Thoracic aorta (tissue), 2 donors: ENCODE results near the gene KLHL29. TPM values are rescaled to one million over a fixed set of nuclear protein-coding genes. Genes with fewer than 3 reads are reported as not detected.

ENCODE experiments used
- ATAC-seq: fragments of 150-250 bp; one replicate; pipeline ENCODE4 v1.8.0; 2017; ENCODE audit warnings: low read depth; ENCODE audit not compliant: insufficient number of reproducible peaks, low FRiP score
- DNase-seq: peaks from one replicate; pipeline ENCODE4 v3.0.0-alpha.2; 2020; ENCODE audit warnings: low spot score
- H3K27ac ChIP-seq, 2 donors: fragments of 200-600 bp; sonication (generic); 1 replicate in 1 of 2; 2 replicates in 1 of 2; pipeline ENCODE4 v1.5.1; 2016; ENCODE audit warnings: mild to moderate bottlenecking in 2 of 2, moderate library complexity in 2 of 2
- H3K27me3 ChIP-seq: fragments of 200-600 bp; sonication (generic); replicated peaks from 2 replicates; pipeline ENCODE4 v1.6.0; 2016; ENCODE audit warnings: mild to moderate bottlenecking; ENCODE audit not compliant: insufficient read depth
- H3K36me3 ChIP-seq: fragments of 200-600 bp; sonication (generic); one replicate; pipeline ENCODE4 v1.5.1; 2016
- H3K4me1 ChIP-seq, 2 donors: fragments of 200-600 bp; sonication (generic); 1 replicate in 1 of 2; 2 replicates in 1 of 2; pipeline versions ENCODE4 v1.5.1 to v1.6.0; 2016; ENCODE audit warnings: low read depth in 2 of 2, mild to moderate bottlenecking in 1 of 2; ENCODE audit not compliant: control insufficient read depth in 1 of 2
- H3K4me3 ChIP-seq: fragments of 200-600 bp; sonication (generic); 2 replicates; pipeline ENCODE4 v1.5.1; 2016; ENCODE audit warnings: mild to moderate bottlenecking
- H3K9me3 ChIP-seq: fragments of 200-600 bp; sonication (generic); 2 replicates; pipeline ENCODE4 v1.5.1; 2016
- CTCF ChIP-seq: fragments of 200-600 bp; sonication (generic); IDR thresholded peaks from one replicate; pipeline ENCODE4 v1.5.1; 2019; ENCODE audit warnings: antibody characterized with exemption
- total RNA-seq, 2 donors: library from RNA; depleted of rRNA; stranded (reverse); fragments of >200 nt; gene quantifications; one replicate each; pipeline versions ENCODE4 v1.1.0 to v1.2.3, GENCODE V29; 2016

The KLHL29 gene
- total RNA-seq, 2 donors from 2014 or later, result 18.5 to 24.4 TPM

GRCh38 chr2:23640711-23641110 lies 255.7 kb downstream of the KLHL29 start:
- peaks cover 13% of the 10 kb centered on the region for H3K36me3 ChIP-seq
- no peak for ATAC-seq

GRCh38 chr2:23642516-23642915 lies 257.5 kb downstream of the KLHL29 start:
- H3K4me1 ChIP-seq, result peaks cover 1 to 2% of the 10 kb centered on the region in 2 donors
- DNase-seq (no peak), ATAC-seq (no peak)
- peaks cover 13% of the 10 kb centered on the region for H3K36me3 ChIP-seq
- no peak overlapping the region for H3K27ac ChIP-seq
- TF ChIP-seq CTCF, result no peak
- no peaks in the 10 kb centered on the region for H3K27me3 ChIP-seq
- no peak overlapping the region for H3K4me3 ChIP-seq
- H3K9me3 ChIP-seq, result no peaks in the 10 kb centered on the region

More at GRCh38 chr2:23640711-23641110, 255.7 kb downstream of the KLHL29 start:
- no peak overlapping the region for H3K27ac ChIP-seq
- TF ChIP-seq CTCF, result no peak
- no peaks in the 10 kb centered on the region for H3K27me3 ChIP-seq
- peaks cover 10 to 17% of the 10 kb centered on the region in 2 donors for H3K4me1 ChIP-seq
- no peak for DNase-seq
- H3K9me3 ChIP-seq, result no peaks in the 10 kb centered on the region
- no peak overlapping the region for H3K4me3 ChIP-seq

DNA sequence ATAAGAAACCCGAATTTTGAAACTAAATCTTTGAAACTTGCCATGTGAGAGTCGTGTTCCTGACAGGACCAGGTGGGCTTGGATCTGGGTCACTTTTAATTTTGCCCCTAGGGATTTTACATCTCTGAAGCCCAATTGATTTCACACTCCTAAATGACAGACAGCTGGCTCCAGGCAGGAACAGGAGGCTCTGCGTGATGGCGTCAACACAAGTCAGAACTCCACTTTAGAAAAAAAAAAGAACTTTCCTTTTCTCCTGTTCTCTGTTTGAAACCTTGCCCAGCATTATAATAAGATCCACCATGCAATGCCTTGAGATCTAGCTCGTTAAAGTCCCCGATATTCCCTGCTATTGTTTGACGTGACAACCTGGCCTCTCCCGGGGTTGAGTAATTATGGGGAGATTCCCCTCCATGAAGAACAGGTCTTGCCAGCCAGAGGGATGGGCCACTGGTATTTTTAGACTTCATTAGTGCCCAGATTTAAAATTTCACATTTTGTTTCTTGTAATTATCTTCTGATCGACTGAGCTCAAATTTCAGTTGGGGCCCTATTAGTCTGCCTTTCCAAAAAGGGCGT lies 260.3 kb downstream of the KLHL29 start:
- DNase-seq (no peak), ATAC-seq (no peak)
- TF ChIP-seq CTCF, result no peak
- H3K9me3 ChIP-seq, result no peaks in the 10 kb centered on the region
- H3K27me3 ChIP-seq, result no peaks in the 10 kb centered on the region
- peaks cover 13% of the 10 kb centered on the region for H3K36me3 ChIP-seq
- H3K4me3 ChIP-seq, result no peak overlapping the region
- H3K27ac ChIP-seq, result no peak overlapping the region
- H3K4me1 ChIP-seq, result no peaks in the 10 kb centered on the region

GRCh38 chr2:23647563-23647962 lies 262.6 kb downstream of the KLHL29 start:
- Histone ChIP-seq H3K4me3 (no peak overlapping the region), H3K9me3 (no peaks in the 10 kb centered on the region), H3K36me3 (peaks cover 6% of the 10 kb centered on the region), H3K4me1 (no peaks in the 10 kb centered on the region), H3K27ac (no peak overlapping the region), H3K27me3 (no peaks in the 10 kb centered on the region)
- DNase-seq, result no peak
- no peak for ATAC-seq
- TF ChIP-seq CTCF, result no peak

GRCh38 chr2:23649303-23649702 lies 264.3 kb downstream of the KLHL29 start:
- Histone ChIP-seq H3K4me1 (no peaks in the 10 kb centered on the region), H3K4me3 (no peak overlapping the region), H3K27me3 (no peaks in the 10 kb centered on the region), H3K9me3 (no peaks in the 10 kb centered on the region), H3K36me3 (no peaks in the 10 kb centered on the region), H3K27ac (no peak overlapping the region)
- ATAC-seq (no peak), DNase-seq (no peak)
- TF ChIP-seq CTCF, result no peak
